ENCODE data around the gene LRCH4.

The LRCH4 gene

GRCh38 chr7:100585511-100586265 lies at the start of gene LRCH4:
LRCH4 (minus strand) TSS chr7:100586129; CDS start chr7:100586100, 29 bp downstream.
- peak; percentile 94 for DNase-seq

- peak; percentile 93 for DNase-seq
Measured at GRCh38 chr7:100632951-100633717, 47.2 kb upstream of the LRCH4 start.

- DNase-seq, result no peak
Measured at GRCh38 chr7:100630066-100630465, 44.1 kb upstream of the LRCH4 start.

- peak; percentile 77 for DNase-seq
Measured at GRCh38 chr7:100629117-100629716, 43.3 kb upstream of the LRCH4 start.

- DNase-seq, result no peak
Measured at GRCh38 chr7:100627238-100627549, 41.3 kb upstream of the LRCH4 start.

GRCh38 chr7:100626530-100627237 lies 40.8 kb upstream of the LRCH4 start:
- DNase-seq, result peak; percentile 96

GRCh38 chr7:100626055-100626454 lies 40.1 kb upstream of the LRCH4 start:
- no peak for DNase-seq

- DNase-seq, result no peak
Measured at GRCh38 chr7:100623951-100624824, 38.3 kb upstream of the LRCH4 start.

- no peak for DNase-seq
Measured at GRCh38 chr7:100621554-100621953, 35.6 kb upstream of the LRCH4 start.

GRCh38 chr7:100620804-100621203 lies 34.9 kb upstream of the LRCH4 start:
- DNase-seq, result no peak

GRCh38 chr7:100620239-100620638 lies 34.3 kb upstream of the LRCH4 start:
- no peak for DNase-seq

- DNase-seq, result no peak
Measured at GRCh38 chr7:100614308-100614861, 28.5 kb upstream of the LRCH4 start.

- DNase-seq, result no peak
Measured at GRCh38 chr7:100613412-100614175, 27.7 kb upstream of the LRCH4 start.

GRCh38 chr7:100612730-100613390 lies 26.9 kb upstream of the LRCH4 start:
- DNase-seq, result peak; percentile 59

- peak; percentile 100 for DNase-seq
Measured at GRCh38 chr7:100611983-100612729, 26.2 kb upstream of the LRCH4 start, which contains the start of gene MOSPD3. MOSPD3 (plus strand) TSS chr7:100612540; CDS start chr7:100612792, 252 bp downstream.

GRCh38 chr7:100609958-100610357 lies 24.0 kb upstream of the LRCH4 start:
- no peak for DNase-seq

- DNase-seq, result no peak
Measured at GRCh38 chr7:100607111-100607510, 21.2 kb upstream of the LRCH4 start.

GRCh38 chr7:100606313-100606712 lies 20.4 kb upstream of the LRCH4 start:
- DNase-seq, result no peak
